Stimulated activated CD8-positive, alpha-beta memory T cell treated with anti-CD3 and anti-CD28 coated beads, Interleukin-15, amount 100 ng/mL, for 1 hour (primary cell): ENCODE results near the gene JAK3.
"Not testable (repeated sequence)": the region's sequence is repeated elsewhere in the genome, so short reads cannot be mapped to it uniquely, and the experiment has no call there.

Experiments used
- DNase-seq: peaks from one replicate; pipeline ENCODE4 v3.0.0-alpha.2; 2020; ENCODE audit warnings: low read depth

JAK3 gene

GRCh38 chr19:17803264-17803896, 44.4 kb downstream of the JAK3 start:
- DNase-seq: no peak

GRCh38 chr19:17802137-17802858, 45.5 kb downstream of the JAK3 start:
- no peak for DNase-seq

- not testable (repeated sequence) for DNase-seq
Measured at GRCh38 chr19:17798599-17798998, 49.2 kb downstream of the JAK3 start.

GRCh38 chr19:17797424-17798201, 50.2 kb downstream of the JAK3 start:
- no peak for DNase-seq

GRCh38 chr19:17796838-17797423, 50.9 kb downstream of the JAK3 start:
- DNase-seq: no peak

- no peak for DNase-seq
Measured at GRCh38 chr19:17796013-17796837, 51.6 kb downstream of the JAK3 start.

GRCh38 chr19:17795495-17795856, 52.3 kb downstream of the JAK3 start:
- DNase-seq: no peak

GRCh38 chr19:17794731-17795494, 52.9 kb downstream of the JAK3 start, which contains the start of gene B3GNT3:
B3GNT3 (plus strand) TSS chr19:17795138; CDS start chr19:17807808, 12,670 bp downstream.
- no peak for DNase-seq

GRCh38 chr19:17794412-17794730, 53.4 kb downstream of the JAK3 start:
- no peak for DNase-seq

- no peak for DNase-seq
Measured at GRCh38 chr19:17790059-17790780, 57.6 kb downstream of the JAK3 start.

- no peak for DNase-seq
Measured at GRCh38 chr19:17788632-17789031, 59.1 kb downstream of the JAK3 start.

- DNase-seq: no peak
Measured at GRCh38 chr19:17787274-17787913, 60.4 kb downstream of the JAK3 start.

- peak; percentile 62 for DNase-seq
Measured at GRCh38 chr19:17784201-17785008, 63.4 kb downstream of the JAK3 start.

GRCh38 chr19:17783721-17784120, 64.1 kb downstream of the JAK3 start:
- DNase-seq: not testable (repeated sequence)

- no peak for DNase-seq
Measured at GRCh38 chr19:17780781-17781180, 67.0 kb downstream of the JAK3 start.

- no peak for DNase-seq
Measured at GRCh38 chr19:17778968-17779929, 68.5 kb downstream of the JAK3 start.

- DNase-seq: no peak
Measured at GRCh38 chr19:17778251-17778967, 69.4 kb downstream of the JAK3 start.
